HCT116 (cell line): ENCODE measurements around the gene SLC25A36.

ENCODE experiments used
- EZH2phosphoT487 ChIP-seq: fragments of 200-600 bp; IDR thresholded peaks from 2 replicates; pipeline ENCODE4 v1.6.1; 2018; ENCODE audit warnings: antibody characterized with exemption, borderline replicate concordance
- MAX ChIP-seq: IDR thresholded peaks from 2 replicates; pipeline ENCODE4 v1.6.1; 2012
- POLR2AphosphoS5 ChIP-seq: IDR thresholded peaks from 2 replicates; pipeline ENCODE4 v1.6.1; 2011; ENCODE audit warnings: mild to moderate bottlenecking, low read depth, low read length, moderate library complexity
- TF ChIP-seq, protein P1 (sequence below), 3 experiments: fragments of 200-600 bp in 1 of 3; sonication (generic) in 1 of 3; IDR thresholded peaks in 2 of 3; conservative IDR thresholded peaks in 1 of 3; 2 replicates each; pipeline ENCODE4 v1.5.1; 2012 to 2017; ENCODE audit warnings: low read depth in 2 of 3, low read length in 2 of 3, antibody characterized with exemption in 1 of 3, borderline replicate concordance in 1 of 3, control low read depth in 1 of 3, mild to moderate bottlenecking in 1 of 3, mixed read lengths in 1 of 3, mixed run types in 1 of 3, moderate library complexity in 1 of 3; ENCODE audit not compliant: insufficient read depth in 1 of 3

DNA sequence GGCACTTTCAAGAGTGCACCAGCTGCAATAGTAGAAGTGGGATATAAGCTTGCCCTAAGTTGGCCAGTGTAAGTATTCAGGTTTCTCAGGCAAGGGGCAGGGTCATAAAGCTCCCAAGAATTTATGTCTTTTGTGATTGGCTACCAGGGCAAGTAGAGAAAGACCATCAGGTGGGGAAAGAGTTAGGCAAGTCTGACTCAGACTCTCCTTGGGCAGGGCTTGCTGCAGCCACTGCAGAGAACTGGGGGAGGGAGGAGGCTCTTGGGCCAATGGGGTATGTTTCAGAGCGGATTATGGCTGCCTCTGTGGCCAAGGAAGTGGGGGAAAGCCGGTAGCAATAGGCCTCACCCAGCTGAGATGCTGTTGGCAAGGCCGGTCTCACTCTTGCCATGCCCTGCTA, 44.6 kb upstream of the SLC25A36 start:
- TF ChIP-seq EZH2phosphoT487 (no peak), MAX (no peak), POLR2AphosphoS5 (no peak)
- TF ChIP-seq, protein P1, sequence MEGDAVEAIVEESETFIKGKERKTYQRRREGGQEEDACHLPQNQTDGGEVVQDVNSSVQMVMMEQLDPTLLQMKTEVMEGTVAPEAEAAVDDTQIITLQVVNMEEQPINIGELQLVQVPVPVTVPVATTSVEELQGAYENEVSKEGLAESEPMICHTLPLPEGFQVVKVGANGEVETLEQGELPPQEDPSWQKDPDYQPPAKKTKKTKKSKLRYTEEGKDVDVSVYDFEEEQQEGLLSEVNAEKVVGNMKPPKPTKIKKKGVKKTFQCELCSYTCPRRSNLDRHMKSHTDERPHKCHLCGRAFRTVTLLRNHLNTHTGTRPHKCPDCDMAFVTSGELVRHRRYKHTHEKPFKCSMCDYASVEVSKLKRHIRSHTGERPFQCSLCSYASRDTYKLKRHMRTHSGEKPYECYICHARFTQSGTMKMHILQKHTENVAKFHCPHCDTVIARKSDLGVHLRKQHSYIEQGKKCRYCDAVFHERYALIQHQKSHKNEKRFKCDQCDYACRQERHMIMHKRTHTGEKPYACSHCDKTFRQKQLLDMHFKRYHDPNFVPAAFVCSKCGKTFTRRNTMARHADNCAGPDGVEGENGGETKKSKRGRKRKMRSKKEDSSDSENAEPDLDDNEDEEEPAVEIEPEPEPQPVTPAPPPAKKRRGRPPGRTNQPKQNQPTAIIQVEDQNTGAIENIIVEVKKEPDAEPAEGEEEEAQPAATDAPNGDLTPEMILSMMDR (IDR thresholded peaks at IDR 0.05 in 2 of 3, conservative IDR thresholded peaks at IDR 0.05 in 1 of 3; ENCODE audit: borderline replicate concordance in 1 of 3, insufficient read depth in 1 of 3, low read depth in 2 of 3, low read length in 2 of 3) = no peak
